ENCODE results near the gene ACBD6.
"Not testable (repeated sequence)": the region's sequence is repeated elsewhere in the genome, so short reads cannot be mapped to it uniquely, and the experiment has no call there.

ACBD6 gene

DNA sequence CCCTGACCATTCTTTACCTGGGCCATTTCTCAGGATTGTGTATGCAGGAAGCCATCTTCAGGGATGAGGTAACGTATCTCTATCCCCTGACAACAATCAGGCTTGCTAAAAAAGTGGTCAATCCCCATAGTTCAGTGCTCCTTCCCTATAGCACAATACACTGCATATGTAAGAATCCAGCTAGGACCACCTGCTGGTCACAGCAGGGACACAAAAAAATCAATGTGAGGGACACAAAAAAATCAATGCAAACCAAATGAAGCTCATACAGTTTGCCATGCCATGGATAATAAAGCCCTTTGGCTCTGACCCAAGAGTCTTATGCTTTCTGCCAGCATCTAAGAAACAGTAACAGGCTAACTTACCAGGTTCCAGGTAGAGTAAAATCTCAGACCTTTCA lies 16.3 kb downstream of the ACBD6 start:
- no peak for DNase-seq

DNA sequence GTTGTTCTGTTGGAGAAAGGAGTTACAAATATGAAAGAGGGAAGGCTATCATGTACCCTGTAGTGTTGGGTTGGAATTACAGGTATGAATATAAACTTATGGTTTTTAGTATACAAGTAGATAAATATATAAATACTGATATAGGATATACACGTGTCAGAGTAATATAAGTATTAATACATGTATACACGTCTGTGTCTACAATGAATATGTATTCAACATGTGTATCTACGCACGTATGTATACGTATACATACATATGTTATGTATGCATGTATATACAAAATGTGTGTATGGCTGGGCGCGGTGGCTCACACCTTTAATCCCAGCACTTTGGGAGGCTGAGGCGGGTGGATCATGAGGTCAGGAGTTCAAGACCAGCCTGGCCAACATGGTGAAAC lies 17.9 kb downstream of the ACBD6 start:
- DNase-seq = no peak

DNA sequence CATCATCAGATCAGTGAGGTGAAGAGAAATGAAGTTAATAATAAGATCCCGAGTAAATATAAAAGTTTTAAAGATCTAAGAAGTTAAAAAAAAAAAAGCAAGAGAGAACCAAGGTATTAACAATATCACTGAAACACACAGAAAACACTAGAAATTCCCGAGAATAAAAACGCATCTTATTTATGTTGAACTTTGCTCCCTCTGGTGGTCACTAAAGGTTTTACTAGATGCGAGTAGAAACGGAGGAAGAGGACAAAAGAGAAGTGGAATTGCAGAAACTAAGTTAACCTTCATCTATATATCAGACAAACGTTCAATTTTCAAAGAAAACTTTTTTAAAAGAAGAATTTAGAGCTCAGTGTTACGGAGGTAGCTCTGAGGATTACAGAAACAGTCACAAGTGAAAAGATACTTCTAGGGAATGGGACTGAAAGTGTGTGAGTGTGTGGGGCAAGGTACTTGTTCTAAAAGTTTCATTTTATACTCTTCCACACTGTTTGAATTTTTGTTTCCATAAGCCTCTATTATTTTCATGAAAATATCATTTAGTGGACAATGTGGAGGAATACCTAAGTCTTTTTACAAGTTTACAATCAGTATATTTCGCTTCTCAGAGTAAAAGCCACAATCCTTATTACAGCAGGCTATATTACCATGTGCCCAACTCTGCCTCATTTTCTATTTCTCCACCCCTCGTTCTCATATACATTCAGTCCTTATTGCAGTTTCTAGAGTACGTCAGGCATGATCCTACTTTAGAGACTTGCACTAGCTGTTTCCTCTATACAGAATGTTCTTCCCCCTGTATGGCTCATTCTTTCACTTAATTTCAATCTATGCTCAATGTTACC lies 19.7 kb downstream of the ACBD6 start:
- no peak for DNase-seq

- DNase-seq = no peak
Measured at GRCh38 chr1:180470031-180470430, 32.3 kb downstream of the ACBD6 start.

DNA sequence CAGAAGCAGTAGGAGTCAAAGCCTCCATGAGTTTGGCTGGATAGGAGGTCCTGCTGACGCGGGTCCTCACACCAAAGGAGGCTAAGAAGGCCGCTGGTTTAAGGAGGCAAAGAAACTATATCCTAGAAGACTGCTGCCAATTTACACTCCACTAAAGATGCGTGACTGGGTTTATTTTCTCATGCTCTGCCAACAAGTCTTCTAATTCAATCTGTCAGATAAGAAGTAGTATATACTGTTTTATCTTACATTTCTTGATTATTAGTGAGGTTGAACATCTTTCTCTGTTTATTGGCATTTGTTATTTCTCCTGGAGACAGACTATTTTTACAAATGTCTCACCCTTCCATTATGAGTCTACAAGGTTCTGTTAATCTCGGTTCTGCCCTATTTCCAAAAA lies 34.1 kb downstream of the ACBD6 start:
- DNase-seq = no peak

GRCh38 chr1:180462102-180462501 lies 40.3 kb downstream of the ACBD6 start:
- DNase-seq = no peak

DNA sequence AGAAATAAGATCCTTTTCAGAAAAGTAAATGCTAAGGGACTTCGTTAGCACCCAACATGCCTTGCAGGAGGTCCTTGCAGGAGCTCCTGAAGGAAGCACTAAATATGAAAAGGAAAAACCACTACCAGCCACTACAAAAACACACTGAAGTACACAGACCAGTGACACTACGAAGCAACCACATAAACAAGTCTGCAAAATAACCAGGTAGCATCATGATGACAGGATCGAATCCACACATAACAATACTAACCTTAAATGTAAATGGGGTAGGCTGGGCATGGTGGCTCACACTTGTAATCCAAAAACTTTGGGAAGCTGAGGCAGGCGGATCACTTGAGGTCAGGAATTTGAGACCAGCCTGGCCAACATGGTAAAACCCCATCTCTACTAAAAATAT lies 40.7 kb downstream of the ACBD6 start:
- not testable (repeated sequence) for DNase-seq

DNA sequence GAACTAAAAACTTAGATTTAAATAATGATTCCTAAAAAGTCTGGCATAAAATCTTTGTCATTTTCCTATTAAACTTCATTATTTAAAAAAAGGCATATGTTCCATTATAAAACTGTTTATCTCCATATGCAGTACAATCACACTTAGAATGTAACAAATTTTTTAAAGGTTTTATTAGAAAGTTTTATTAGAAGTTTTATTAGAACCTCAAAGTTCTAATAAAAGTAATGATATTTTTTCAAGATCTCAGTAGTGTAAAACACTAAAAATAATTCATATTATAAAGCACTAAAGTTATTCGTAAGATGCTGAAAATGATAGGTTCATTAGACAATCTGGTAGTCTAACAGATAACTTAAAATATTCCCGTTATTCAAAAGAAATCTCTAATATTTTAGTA lies 43.6 kb downstream of the ACBD6 start:
- DNase-seq = no peak

DNA sequence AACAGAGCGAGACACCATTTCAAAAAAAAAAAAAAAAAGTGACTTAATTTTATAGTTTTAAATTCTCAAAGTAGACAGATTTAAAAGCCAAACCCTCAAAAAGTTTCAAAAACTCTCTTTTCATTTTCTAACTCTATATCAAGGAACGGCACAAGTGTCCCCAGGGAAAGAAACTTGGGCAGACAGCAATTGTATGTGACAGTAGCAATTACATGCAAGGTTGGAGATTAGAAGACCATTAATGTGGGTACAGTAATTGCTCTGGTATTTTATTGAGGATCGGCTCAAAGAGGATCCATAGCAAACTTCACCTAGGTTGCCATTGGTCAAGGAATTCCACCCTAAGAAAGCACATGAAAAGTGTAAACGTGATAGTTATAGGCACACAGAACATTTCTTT lies 46.2 kb downstream of the ACBD6 start:
- DNase-seq = no peak

- DNase-seq = no peak
Measured at GRCh38 chr1:180451504-180451903, 50.9 kb downstream of the ACBD6 start.

DNA sequence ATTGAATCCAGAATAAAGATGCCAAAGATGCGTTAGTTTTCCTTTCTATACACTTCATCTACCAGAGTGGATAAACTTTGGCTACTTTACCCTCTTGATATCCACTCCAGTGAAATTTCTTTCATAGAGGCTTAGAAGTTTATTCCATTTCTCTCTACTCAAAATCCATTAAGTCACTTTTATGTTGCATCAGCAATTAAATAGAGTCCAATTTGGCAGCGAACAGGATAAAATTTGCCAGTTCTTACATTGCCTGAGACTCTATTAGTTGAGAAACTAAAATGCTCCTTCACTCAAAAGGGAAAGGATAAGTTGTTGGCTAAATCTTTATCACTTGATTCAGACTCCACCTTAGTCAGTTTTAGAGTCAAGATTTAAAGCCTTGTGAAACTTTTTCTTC lies 57.9 kb downstream of the ACBD6 start:
- DNase-seq = no peak

DNA sequence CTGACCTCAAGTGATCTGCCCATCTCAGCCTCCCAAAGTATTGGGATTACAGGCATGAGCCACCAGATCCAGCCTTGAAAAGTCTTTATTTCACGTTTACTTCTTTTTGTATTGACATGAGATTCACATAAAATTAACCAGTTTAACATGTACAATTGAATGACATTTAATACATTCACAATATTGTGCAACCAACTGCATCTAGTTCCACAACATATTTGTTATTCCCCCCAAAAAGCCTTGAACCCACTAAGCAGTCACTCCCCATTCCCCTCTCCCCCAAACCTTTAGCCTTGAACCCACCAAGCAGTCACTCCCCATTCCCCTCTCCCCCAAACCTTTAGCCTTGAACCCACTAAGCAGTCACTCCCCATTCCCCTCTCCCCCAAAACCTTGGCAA lies 62.0 kb downstream of the ACBD6 start:
- DNase-seq = no peak

GRCh38 chr1:180435566-180435965 lies 66.8 kb downstream of the ACBD6 start:
- no peak for DNase-seq

- DNase-seq = no peak
Measured at GRCh38 chr1:180433873-180434272, 68.5 kb downstream of the ACBD6 start.

GRCh38 chr1:180431683-180432082 lies 70.7 kb downstream of the ACBD6 start:
- no peak for DNase-seq

GRCh38 chr1:180428782-180429695 lies 73.3 kb downstream of the ACBD6 start:
- DNase-seq = no peak

DNA sequence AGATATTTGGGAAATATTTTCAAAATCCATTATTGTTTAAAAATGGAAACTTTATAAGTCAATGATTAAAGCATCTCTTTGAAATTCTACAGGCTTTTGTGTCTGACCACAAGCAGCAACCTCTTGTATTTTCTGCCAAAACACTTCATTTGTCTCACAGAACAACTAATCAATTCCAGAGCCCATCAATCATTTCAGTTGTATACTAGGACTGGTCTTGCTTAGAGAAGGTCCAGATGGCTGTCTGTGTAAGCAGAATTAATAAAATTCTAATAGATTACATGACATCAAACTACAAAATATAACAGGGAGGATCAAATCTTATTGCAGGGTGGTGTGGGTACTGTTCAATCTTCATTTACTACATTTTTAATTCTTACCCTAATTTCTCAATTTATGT lies 76.4 kb downstream of the ACBD6 start:
- no peak for DNase-seq

- no peak for DNase-seq
Measured at GRCh38 chr1:180424848-180425457, 77.4 kb downstream of the ACBD6 start.

- DNase-seq = no peak
Measured at GRCh38 chr1:180421614-180422013, 80.8 kb downstream of the ACBD6 start.

DNA sequence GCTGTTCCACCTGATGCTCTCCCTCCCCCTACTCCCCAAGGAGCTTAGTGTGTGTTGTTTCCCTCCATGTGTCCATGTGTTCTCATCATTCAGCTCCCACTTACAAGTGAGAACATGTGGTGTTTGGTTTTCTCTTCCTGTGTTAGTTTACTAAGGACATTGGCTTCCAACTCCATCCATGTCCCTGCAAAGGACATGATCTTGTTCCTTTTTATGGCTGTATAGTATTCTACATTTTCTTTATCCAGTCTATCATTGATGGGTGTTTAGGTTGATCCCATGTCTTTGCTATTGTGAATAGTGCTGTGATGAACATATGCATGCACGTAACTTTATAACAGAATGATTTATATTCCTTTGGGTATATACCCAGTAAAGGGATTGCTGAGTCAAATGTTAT lies 81.2 kb downstream of the ACBD6 start:
- not testable (repeated sequence) for DNase-seq

GRCh38 chr1:180415985-180416633 lies 86.3 kb downstream of the ACBD6 start:
- no peak for DNase-seq

- DNase-seq = no peak
Measured at GRCh38 chr1:180415236-180415848, 87.0 kb downstream of the ACBD6 start.

GRCh38 chr1:180412583-180412982 lies 89.8 kb downstream of the ACBD6 start:
- no peak for DNase-seq

Data from activated CD4-positive, alpha-beta T cell treated with anti-CD3 and anti-CD28 coated beads, Interleukin-2, amount 50 U/mL, for 1 hour (primary cell).